Type B pancreatic cell (in vitro differentiated cells): ENCODE measurements around the gene LRRTM2. TPM values are rescaled to one million over a fixed set of nuclear protein-coding genes. Genes with fewer than 3 reads are reported as not detected.
"Not testable (repeated sequence)": the region's sequence is repeated elsewhere in the genome, so short reads cannot be mapped to it uniquely, and the experiment has no call there.

Experiments used
- DNase-seq: peaks from one replicate; pipeline ENCODE4 v3.0.0; 2021; ENCODE audit warnings: mixed read lengths; ENCODE audit not compliant: unreplicated experiment; ENCODE audit errors: extremely low spot score
- H3K27ac Mint-ChIP-seq: 2 replicates; pipeline ENCODE4 v1.8.0; 2021; ENCODE audit warnings: mild to moderate bottlenecking, mixed read lengths
- H3K27me3 Mint-ChIP-seq: 2 replicates; pipeline ENCODE4 v1.8.0; 2021; ENCODE audit warnings: mixed read lengths
- H3K36me3 Mint-ChIP-seq: 2 replicates; pipeline ENCODE4 v1.8.0; 2021; ENCODE audit warnings: mixed read lengths
- H3K4me1 Mint-ChIP-seq: one replicate; pipeline ENCODE4 v1.8.0; 2021; ENCODE audit warnings: mixed read lengths; ENCODE audit not compliant: unreplicated experiment
- H3K4me3 Mint-ChIP-seq: 2 replicates; pipeline ENCODE4 v1.8.0; 2021; ENCODE audit warnings: mild to moderate bottlenecking, mixed read lengths
- H3K9me3 Mint-ChIP-seq: 2 replicates; pipeline ENCODE4 v1.8.0; 2021; ENCODE audit warnings: mixed read lengths
- CTCF ChIP-seq: fragments of 200-600 bp; sonication (generic); conservative IDR thresholded peaks from 2 replicates; pipeline ENCODE4 v1.5.0; 2021; ENCODE audit warnings: antibody characterized with exemption, mild to moderate bottlenecking
- long read RNA-seq: library from polyadenylated mRNA; unstranded; transcript quantifications from one replicate; pipeline ENCODE4 v2.0.0, GENCODE V29; 2020
- total RNA-seq: library from RNA; stranded (reverse); gene quantifications from 2 replicates; pipeline ENCODE4 v1.2.1, GENCODE V29; 2021; ENCODE audit warnings: low replicate concordance

LRRTM2 gene, protein sequence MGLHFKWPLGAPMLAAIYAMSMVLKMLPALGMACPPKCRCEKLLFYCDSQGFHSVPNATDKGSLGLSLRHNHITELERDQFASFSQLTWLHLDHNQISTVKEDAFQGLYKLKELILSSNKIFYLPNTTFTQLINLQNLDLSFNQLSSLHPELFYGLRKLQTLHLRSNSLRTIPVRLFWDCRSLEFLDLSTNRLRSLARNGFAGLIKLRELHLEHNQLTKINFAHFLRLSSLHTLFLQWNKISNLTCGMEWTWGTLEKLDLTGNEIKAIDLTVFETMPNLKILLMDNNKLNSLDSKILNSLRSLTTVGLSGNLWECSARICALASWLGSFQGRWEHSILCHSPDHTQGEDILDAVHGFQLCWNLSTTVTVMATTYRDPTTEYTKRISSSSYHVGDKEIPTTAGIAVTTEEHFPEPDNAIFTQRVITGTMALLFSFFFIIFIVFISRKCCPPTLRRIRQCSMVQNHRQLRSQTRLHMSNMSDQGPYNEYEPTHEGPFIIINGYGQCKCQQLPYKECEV
- total RNA-seq: 4.6 TPM in 1 of 2 replicates, not detected in the other
- long read RNA-seq: 0 reads

GRCh38 chr5:138874771-138875551 is at the start of gene LRRTM2:
TSS of gene LRRTM2 (minus strand) at chr5:138875335. CDS start at chr5:138874911, 424 bp downstream.
- Mint-ChIP-seq H3K36me3 (peaks cover 14% of the 10 kb centered on the region), H3K27me3 (no peaks in the 10 kb centered on the region), H3K27ac (peak within 1 kb of the TSS; percentile 65), H3K4me3 (peak within 1 kb of the TSS; percentile 66), H3K9me3 (no peaks in the 10 kb centered on the region), H3K4me1 (peaks cover 69% of the 10 kb centered on the region)
- TF ChIP-seq CTCF: no peak
- no peak for DNase-seq

GRCh38 chr5:138922494-138922893 is 47.4 kb upstream of the LRRTM2 start:
- peaks cover 51% of the 10 kb centered on the region for H3K36me3 Mint-ChIP-seq
- peak overlapping the region; percentile 64 for H3K27ac Mint-ChIP-seq
- TF ChIP-seq CTCF: no peak
- peaks cover 4% of the 10 kb centered on the region for H3K4me1 Mint-ChIP-seq
- no peak for DNase-seq
- H3K9me3 Mint-ChIP-seq: no peaks in the 10 kb centered on the region
- H3K27me3 Mint-ChIP-seq: no peaks in the 10 kb centered on the region
- no peak overlapping the region for H3K4me3 Mint-ChIP-seq

DNA sequence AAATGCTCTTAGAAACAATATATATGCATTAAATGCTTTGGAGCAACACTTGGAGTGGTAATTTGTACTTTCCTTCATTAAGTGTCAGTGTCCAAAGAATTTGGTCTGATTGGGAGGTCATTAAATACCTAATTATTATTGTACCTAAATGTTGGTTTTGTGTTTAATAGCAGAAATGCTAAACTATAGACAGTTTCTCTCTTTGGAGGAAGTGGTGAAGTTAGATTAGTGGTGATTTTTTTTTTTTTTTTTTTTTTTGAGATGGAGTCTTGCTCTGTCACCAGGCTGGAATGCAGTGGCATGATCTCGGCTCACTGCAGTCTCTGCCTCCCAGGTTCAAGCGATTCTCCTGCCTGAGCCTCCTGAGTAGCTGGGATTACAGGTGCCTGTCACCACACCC is 46.2 kb upstream of the LRRTM2 start:
- not testable (repeated sequence) for H3K9me3 Mint-ChIP-seq, H3K27me3 Mint-ChIP-seq, H3K4me3 Mint-ChIP-seq, DNase-seq, H3K4me1 Mint-ChIP-seq
- Mint-ChIP-seq H3K36me3 (peaks cover 40% of the 10 kb centered on the region), H3K27ac (peak overlapping the region; percentile 78)

GRCh38 chr5:138920181-138920580 is 45.0 kb upstream of the LRRTM2 start:
- no peaks in the 10 kb centered on the region for H3K4me1 Mint-ChIP-seq
- no peaks in the 10 kb centered on the region for H3K27me3 Mint-ChIP-seq
- TF ChIP-seq CTCF: no peak
- no peaks in the 10 kb centered on the region for H3K9me3 Mint-ChIP-seq
- DNase-seq: no peak
- no peak overlapping the region for H3K27ac Mint-ChIP-seq
- H3K4me3 Mint-ChIP-seq: no peak overlapping the region
- H3K36me3 Mint-ChIP-seq: peaks cover 41% of the 10 kb centered on the region

GRCh38 chr5:138918686-138919085 is 43.6 kb upstream of the LRRTM2 start:
- Mint-ChIP-seq H3K4me3 (no peak overlapping the region), H3K9me3 (no peaks in the 10 kb centered on the region), H3K27ac (peak overlapping the region; percentile 23), H3K4me1 (no peaks in the 10 kb centered on the region), H3K36me3 (peaks cover 43% of the 10 kb centered on the region), H3K27me3 (no peaks in the 10 kb centered on the region)
- no peak for DNase-seq
- no peak for TF ChIP-seq CTCF
